HG03439 (cell line): ENCODE data around the gene AIM2.

Experiments
- ATAC-seq: cut with Tn5 transposase; IDR thresholded peaks from one replicate; pipeline ENCODE4 v1.9.1; 2021; ENCODE audit warnings: mild to moderate bottlenecking, moderate library complexity; ENCODE audit not compliant: unreplicated experiment

AIM2 gene

DNA sequence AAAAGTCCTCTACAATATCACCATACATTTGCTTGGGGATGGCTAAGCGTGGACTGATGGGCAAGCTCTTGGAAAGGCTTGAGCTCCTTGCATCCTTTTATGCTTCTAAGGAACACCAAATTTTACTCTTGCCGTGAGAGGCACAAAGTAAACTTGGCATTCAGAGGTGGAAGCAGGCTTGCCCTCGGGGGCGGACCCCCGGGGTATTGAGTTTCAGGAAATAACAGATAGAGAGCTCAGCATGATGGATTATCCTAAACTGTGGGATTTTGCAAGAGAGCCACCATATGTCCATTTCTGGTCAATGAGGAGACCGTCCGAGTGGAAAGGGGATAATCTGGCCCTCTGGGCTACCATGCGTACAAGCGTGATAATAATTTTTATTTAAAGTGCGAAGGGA lies 52.8 kb downstream of the AIM2 start:
- no peak for ATAC-seq

DNA sequence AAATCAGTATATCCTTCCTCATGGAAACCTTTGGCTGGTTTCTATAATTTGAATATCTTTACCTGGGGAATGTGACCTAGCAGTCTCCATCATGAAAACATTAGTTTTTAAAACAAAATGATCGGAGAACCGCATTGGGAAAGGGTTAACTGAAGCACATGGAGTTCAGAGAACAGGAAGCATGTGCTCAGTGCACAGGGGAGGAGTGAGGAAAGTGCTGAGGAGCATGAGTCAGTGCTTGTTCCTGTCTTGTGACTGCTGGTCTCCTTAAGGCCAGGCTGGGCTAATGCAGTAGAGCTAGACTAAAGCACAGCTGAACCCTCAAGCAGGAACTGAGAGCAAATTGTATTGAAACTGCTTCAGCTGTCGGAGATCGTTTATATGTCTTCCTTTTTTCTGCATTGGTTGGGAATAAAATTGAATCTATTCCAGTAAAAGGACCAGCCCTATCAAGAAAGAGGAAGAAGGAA lies 61.1 kb downstream of the AIM2 start:
- ATAC-seq, result peak; percentile 89

DNA sequence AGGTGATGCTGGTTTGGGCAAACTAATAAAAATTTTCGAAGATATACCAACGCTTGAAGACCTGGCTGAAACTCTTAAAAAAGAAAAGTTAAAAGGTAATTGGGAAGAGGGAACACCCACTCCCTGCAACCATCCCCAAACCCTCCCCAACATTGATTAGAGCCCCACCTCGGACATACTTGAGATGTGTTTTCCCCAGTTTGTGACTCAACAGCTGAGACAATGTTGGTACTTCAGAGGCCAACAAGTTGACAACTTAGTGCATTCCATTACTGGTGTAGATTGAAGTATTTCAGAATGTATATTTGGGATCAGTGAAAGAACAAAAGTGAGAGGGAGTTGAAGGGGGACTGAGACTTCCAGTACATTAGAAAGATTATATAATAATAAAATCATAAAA lies 61.7 kb downstream of the AIM2 start:
- ATAC-seq, result no peak

DNA sequence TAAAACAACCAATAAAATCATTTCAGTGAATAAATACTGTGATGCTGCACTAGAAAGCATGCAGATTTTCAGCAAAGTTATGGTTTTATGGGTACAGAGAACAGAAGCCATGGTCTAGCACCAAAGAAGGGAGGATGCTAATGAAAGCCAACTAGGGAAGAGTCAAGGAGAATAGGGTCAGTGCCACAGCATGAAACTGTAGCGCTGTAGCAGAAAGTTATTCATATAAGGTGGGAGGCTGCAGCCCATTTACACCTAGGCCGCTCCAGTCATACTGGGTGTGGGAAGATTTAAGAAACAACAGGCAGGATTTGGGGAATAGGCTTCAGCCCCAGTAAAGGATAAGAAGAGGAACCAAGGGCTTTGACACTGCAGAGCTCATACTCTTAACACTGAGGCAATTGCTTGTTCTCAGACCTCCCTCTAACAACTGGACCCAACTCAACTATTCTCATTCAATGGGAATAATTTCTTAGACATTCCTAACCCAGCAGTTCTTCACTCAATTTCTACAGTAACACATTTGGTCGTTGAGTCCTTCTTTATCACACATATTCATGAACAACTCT lies 62.5 kb downstream of the AIM2 start:
- ATAC-seq, result no peak

DNA sequence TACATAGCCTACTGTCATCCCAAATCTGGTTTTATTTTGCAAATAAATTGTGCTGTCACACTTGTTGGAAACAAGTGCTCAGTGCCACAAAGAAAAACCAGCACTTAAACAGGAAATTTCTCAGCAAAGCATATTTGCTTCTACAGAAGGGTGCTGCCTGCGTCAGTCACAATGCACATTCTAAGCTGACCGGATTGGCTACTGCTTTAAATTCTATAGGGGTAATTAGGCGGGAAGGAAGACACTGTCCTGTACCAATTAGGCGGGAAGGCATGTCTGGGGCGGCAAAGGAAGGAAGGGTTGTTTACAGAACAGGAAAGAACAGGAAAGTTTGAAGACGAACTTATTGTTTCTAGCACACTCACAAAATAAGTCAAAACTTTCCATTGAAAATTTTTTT lies 64.1 kb downstream of the AIM2 start:
- peak; percentile 40 for ATAC-seq
